Left kidney (tissue), 2 donors: ENCODE measurements around the gene APEH. TPM values are rescaled to one million over a fixed set of nuclear protein-coding genes. Genes with fewer than 3 reads are reported as not detected.
"Not testable (repeated sequence)": the region's sequence is repeated elsewhere in the genome, so short reads cannot be mapped to it uniquely, and the experiment has no call there.

ENCODE experiments used
- DNase-seq: peaks from one replicate; pipeline ENCODE4 v3.0.0-alpha.2; 2013
- polyA plus RNA-seq: library from polyadenylated mRNA; unstranded; fragments of 120-200 nt; gene quantifications from one replicate; pipeline ENCODE4 v1.2.1, GENCODE V29; 2013; ENCODE audit not compliant: insufficient read length

APEH gene
- polyA plus RNA-seq, 1 donor = 140 TPM

GRCh38 chr3:49689046-49689907 lies 15.1 kb downstream of the APEH start, which contains the start of the genes MST1 and RNF123:
MST1 (minus strand) TSS chr3:49689474; CDS start chr3:49688691, 783 bp downstream.
RNF123 (plus strand) TSS chr3:49689557; CDS start chr3:49691166, 1,609 bp downstream.
- peak; percentile 93 for DNase-seq

- not testable (repeated sequence) for DNase-seq
Measured at GRCh38 chr3:49689908-49690624, 15.9 kb downstream of the APEH start.

DNA sequence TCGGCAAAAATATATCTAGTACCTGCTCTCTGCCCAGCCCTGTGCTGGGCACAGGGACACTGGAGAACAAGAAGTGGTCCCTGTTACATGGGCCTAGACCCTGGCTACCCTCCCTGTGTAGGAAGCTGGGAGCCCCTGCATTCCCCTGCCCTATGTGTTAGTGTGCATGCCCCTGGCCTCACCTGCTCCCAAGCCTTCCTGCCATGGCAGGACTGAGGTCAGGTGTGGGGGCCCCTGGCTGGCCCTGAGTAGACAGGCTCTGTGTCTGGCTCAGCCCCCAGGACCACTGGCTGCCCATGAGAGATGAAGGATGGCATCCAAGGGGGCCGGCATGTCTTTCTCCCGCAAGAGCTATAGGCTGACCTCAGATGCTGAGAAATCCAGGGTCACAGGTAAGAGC lies 16.7 kb downstream of the APEH start:
- DNase-seq = not testable (repeated sequence)

GRCh38 chr3:49691481-49691880 lies 17.3 kb downstream of the APEH start:
- not testable (repeated sequence) for DNase-seq

GRCh38 chr3:49694409-49695070 lies 20.4 kb downstream of the APEH start:
- DNase-seq = not testable (repeated sequence)

DNA sequence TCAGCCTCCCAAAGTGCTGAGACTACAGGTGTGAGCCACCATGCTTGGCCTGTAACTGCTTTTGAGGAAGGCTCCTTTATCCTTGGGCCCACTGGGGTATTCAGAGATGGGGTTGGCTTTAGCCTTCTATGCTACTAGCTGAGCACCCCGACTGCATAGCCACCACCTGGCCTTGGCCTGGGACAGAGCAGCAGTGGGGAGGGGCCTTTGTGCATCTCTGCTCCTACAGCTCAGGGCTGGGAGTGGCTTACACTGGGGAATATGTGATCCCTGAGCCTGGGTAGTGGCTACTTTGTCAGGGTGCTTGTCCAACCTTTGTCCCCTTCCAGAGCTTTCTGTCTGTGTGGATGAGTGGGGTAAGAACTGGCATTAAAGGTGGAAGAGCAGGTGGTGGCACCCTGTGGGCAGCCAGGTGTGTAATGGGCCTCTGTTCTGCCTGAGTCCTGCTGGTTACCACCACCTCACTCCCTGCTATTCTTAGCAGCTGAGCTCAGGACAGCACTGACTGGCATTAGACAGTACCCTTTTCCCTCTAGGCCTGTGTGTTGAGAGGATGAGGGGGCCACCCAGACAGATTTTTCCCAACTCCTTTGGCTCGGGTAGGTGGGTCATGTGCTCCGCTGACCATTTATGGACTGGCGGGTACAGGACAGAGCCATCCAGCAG lies 21.3 kb downstream of the APEH start:
- DNase-seq = not testable (repeated sequence)

DNA sequence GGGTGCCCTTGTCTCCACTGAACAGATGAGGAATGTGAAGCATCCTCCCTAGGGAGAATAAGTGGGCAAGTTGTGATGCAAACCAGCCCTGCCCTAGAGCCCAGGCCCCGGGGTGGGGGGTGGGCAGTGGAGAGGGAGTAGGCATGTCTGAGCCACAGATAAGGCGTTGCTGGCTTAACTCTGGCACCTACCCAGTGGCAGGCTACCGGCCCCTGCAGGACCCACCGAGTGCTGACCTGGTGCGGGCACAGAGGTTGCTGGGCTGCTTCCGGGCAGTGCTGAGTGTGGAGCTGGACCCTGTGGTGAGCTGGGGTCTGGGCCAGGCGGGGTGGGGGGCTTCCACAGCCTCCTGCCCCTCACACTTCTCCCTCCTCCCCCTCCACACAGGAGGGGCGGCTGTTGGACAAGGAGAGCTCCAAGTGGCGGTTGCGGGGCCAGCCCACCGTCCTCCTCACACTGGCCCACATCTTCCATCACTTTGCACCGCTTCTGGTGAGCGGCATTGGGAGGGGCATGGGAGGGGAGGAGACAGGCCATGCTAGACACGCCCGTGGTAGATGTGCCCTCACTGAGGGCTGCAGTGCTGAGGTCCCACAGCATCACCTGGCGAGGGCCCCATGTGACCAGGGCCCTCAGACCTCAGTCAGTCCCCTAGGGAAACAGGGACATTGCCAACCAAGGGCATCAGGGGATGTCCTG lies 25.3 kb downstream of the APEH start:
- DNase-seq = no peak

DNA sequence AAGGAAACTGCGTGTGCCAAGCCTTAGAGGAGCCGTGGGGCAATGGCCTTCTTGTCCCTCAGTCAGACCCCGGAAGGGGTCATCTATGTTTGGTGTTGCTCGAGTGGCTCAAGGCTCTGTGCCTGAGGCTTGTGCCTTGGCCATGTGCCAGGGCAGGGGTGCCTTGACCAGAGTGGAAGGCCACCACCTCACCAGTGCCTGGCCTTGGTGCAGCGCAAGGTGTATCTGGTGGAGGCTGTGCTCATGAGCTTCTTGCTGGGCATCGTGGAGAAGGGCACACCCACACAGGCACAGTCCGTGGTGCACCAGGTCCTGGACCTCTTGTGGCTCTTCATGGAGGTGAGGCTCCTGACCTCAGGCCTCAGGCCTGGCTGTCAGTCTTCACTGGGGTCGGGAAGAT lies 25.9 kb downstream of the APEH start:
- no peak for DNase-seq

DNA sequence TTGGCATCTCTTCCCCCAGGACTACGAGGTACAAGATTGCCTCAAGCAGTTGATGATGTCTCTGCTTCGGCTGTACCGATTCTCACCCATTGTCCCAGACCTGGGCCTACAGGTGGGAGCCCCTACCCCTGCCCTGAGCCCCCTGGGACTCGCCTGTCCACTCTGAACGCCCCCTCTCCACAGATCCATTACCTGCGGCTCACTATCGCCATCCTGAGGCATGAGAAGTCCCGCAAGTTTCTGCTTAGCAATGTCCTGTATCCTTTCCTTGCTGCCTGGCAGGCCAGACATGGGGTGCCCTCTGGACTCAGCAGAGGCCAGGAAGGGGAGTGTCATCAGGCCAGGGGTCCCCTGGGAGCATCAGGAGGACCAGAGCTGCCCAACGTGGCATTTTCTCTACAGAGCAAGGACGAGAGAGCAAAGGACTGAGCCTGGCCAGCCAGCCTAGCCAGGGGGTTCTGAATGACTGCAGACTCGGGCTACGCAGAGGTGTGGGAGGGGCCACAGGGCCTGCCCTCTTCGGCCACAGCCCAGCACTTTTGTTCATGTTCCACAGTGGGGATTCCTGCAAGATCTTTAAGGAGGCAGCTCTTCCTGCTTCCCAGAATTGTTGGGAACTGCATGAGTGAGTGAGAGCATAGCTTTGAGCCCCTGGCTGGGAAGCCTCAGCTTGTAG lies 26.4 kb downstream of the APEH start:
- DNase-seq = no peak

GRCh38 chr3:49701388-49702077 lies 27.4 kb downstream of the APEH start:
- no peak for DNase-seq

- DNase-seq = no peak
Measured at GRCh38 chr3:49702672-49703071, 28.5 kb downstream of the APEH start.

DNA sequence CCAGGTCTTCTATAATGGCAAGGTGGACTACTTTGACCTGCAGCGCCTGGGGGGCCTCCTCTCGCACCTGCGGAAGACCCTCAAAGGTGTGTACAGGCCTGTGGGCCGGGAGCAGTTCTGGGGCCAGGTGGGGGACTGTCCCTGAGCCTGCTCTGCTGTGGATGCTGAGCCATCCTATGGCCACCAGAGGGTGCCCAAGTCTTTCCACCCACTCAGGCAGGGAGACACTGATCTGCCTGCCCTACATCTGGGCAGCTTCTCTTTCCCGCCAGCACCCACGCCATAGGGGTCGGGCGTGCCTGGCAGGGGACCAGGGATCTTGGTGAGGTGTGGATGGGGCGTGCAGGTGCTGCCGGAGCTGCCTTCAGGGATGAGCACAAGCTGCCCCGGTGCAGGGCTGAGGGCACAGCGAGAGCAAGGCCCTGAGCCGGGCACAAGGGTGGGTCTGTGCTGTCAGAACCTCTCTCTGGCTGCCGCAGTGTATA lies 29.3 kb downstream of the APEH start:
- DNase-seq = peak; percentile 50

GRCh38 chr3:49703956-49704355 lies 29.8 kb downstream of the APEH start:
- DNase-seq = no peak

GRCh38 chr3:49704629-49705028 lies 30.5 kb downstream of the APEH start:
- DNase-seq = no peak

GRCh38 chr3:49705390-49705960 lies 31.3 kb downstream of the APEH start:
- DNase-seq = no peak

- DNase-seq = no peak
Measured at GRCh38 chr3:49706456-49707112, 32.4 kb downstream of the APEH start.

DNA sequence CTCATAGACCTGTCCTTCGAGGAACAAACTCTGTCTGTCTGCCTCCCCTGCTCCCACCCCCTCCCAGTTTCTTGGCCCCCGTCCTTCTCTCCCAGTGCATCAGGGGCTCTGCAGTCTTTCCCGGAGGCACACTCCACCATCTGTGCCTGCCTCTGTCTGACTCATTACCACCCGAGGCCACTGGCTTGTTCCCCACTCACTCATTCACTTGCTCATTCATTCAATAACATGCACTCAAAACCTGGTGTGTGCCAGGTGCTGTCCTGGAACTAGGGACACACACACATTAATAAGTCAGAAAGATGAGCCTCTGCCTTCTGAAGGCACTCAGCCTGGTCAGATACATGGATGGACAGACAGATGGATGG lies 32.9 kb downstream of the APEH start:
- DNase-seq = no peak

GRCh38 chr3:49709852-49710251 lies 35.7 kb downstream of the APEH start:
- DNase-seq = no peak

GRCh38 chr3:49711489-49711888 lies 37.3 kb downstream of the APEH start:
- no peak for DNase-seq
